GM23338 (cell line): ENCODE results near the gene AHDC1.

ENCODE experiments used
- CREB1 ChIP-seq: fragments of 250-450 bp; sonication (Bioruptor Pico); IDR thresholded peaks from 2 replicates; pipeline ENCODE4 v1.5.0; 2020; ENCODE audit warnings: low read depth, mild to moderate bottlenecking, moderate library complexity
- CTCF ChIP-seq, 2 experiments: fragments of 200-600 bp in 1 of 2; sonication (generic) in 1 of 2; conservative IDR thresholded peaks; 2 replicates each; pipeline versions ENCODE4 v1.5.1 to v1.6.1; 2016 to 2017; ENCODE audit warnings: antibody characterized with exemption in 2 of 2, low read depth in 2 of 2, mild to moderate bottlenecking in 2 of 2, moderate library complexity in 1 of 2
- EZH2 ChIP-seq: fragments of 200-600 bp; sonication (generic); IDR thresholded peaks from one replicate; pipeline ENCODE4 v1.8.0; 2017; ENCODE audit warnings: antibody characterized with exemption, mild to moderate bottlenecking, low read depth; ENCODE audit not compliant: unreplicated experiment
- EZH2phosphoT487 ChIP-seq: fragments of 200-600 bp; sonication (generic); IDR thresholded peaks from one replicate; pipeline ENCODE4 v1.8.1; 2018; ENCODE audit warnings: antibody characterized with exemption; ENCODE audit not compliant: unreplicated experiment
- JUNB ChIP-seq: IDR thresholded peaks from one replicate; pipeline ENCODE4 v1.6.1; 2016; ENCODE audit warnings: antibody characterized with exemption; ENCODE audit not compliant: unreplicated experiment
- NANOG ChIP-seq: IDR thresholded peaks from 2 replicates; pipeline ENCODE4 v1.6.1; 2016; ENCODE audit warnings: antibody characterized with exemption, borderline replicate concordance
- POLR2AphosphoS5 ChIP-seq: IDR thresholded peaks from 2 replicates; pipeline ENCODE4 v1.6.1; 2016; ENCODE audit warnings: antibody characterized with exemption, low read depth
- REST ChIP-seq: IDR thresholded peaks from one replicate; pipeline ENCODE4 v1.6.1; 2018; ENCODE audit warnings: antibody characterized with exemption; ENCODE audit not compliant: unreplicated experiment
- ZNF114 ChIP-seq: fragments of 250-450 bp; sonication (Bioruptor Pico); IDR thresholded peaks from 2 replicates; pipeline ENCODE4 v1.5.0; 2020; ENCODE audit warnings: mild to moderate bottlenecking, moderate library complexity
- ZNF331 ChIP-seq: fragments of 250-450 bp; sonication (Bioruptor Pico); IDR thresholded peaks from 2 replicates; pipeline ENCODE4 v1.5.0; 2020; ENCODE audit warnings: low read depth, mild to moderate bottlenecking, moderate library complexity

GRCh38 chr1:27575840-27576331, 28.1 kb downstream of the AHDC1 start:
- TF ChIP-seq CTCF (conservative IDR thresholded peaks at IDR 0.05; ENCODE audit: low read depth in 2 of 2) (peak in 1 of 2 experiments; percentile 37; a peak in 2 of 4 replicates), POLR2AphosphoS5 (peak; percentile 19; the same call in 1 of the 2 replicates), REST (no peak), ZNF114 (no peak), EZH2 (no peak), CREB1 (CRISPR knock-in tag) (peak; percentile 9; the same call in 1 of the 2 replicates), NANOG (no peak), JUNB (no peak), EZH2phosphoT487 (no peak), ZNF331 (CRISPR knock-in tag) (no peak)
